GM18508 (cell line): ENCODE measurements around the gene SRSF5.

Experiments used
- ATAC-seq: cut with Tn5 transposase; IDR thresholded peaks from one replicate; pipeline ENCODE4 v1.9.1; 2021; ENCODE audit warnings: moderate number of reproducible peaks; ENCODE audit not compliant: insufficient read depth, unreplicated experiment

SRSF5 gene

GRCh38 chr14:69769623-69770022 is 2.7 kb downstream of the SRSF5 start:
- ATAC-seq, result no peak

- ATAC-seq, result no peak
These were observed 3.6 kb downstream of the SRSF5 start for GRCh38 chr14:69770559-69770958.

GRCh38 chr14:69771136-69771535 is 4.2 kb downstream of the SRSF5 start:
- ATAC-seq, result no peak

GRCh38 chr14:69772082-69773017 is 5.4 kb downstream of the SRSF5 start:
- no peak for ATAC-seq

- ATAC-seq, result no peak
These were observed 6.8 kb downstream of the SRSF5 start for GRCh38 chr14:69773571-69774276.

GRCh38 chr14:69775012-69775411 is 8.1 kb downstream of the SRSF5 start:
- ATAC-seq, result no peak

GRCh38 chr14:69776875-69777453 is 10.0 kb downstream of the SRSF5 start:
- no peak for ATAC-seq

GRCh38 chr14:69779088-69779487 is 12.1 kb downstream of the SRSF5 start:
- ATAC-seq, result no peak

GRCh38 chr14:69780092-69780491 is 13.2 kb downstream of the SRSF5 start:
- no peak for ATAC-seq

GRCh38 chr14:69780952-69781351 is 14.0 kb downstream of the SRSF5 start:
- no peak for ATAC-seq

- ATAC-seq, result no peak
These were observed 18.0 kb downstream of the SRSF5 start for GRCh38 chr14:69784942-69785341.

GRCh38 chr14:69786603-69787002 is 19.7 kb downstream of the SRSF5 start:
- no peak for ATAC-seq

GRCh38 chr14:69789118-69789640 is 22.2 kb downstream of the SRSF5 start:
- ATAC-seq, result no peak

GRCh38 chr14:69792887-69793421 is 26.0 kb downstream of the SRSF5 start:
- ATAC-seq, result no peak

- ATAC-seq, result no peak
These were observed 27.8 kb downstream of the SRSF5 start for GRCh38 chr14:69794791-69795190.

GRCh38 chr14:69795691-69796090 is 28.7 kb downstream of the SRSF5 start:
- ATAC-seq, result no peak

GRCh38 chr14:69796797-69797500 is 30.0 kb downstream of the SRSF5 start, which contains the start of gene SLC10A1:
Gene SLC10A1, minus strand, starts transcription at chr14:69797241. Its CDS starts 86 bp downstream, at chr14:69797155.
- no peak for ATAC-seq

GRCh38 chr14:69797573-69798338 is 30.8 kb downstream of the SRSF5 start:
- ATAC-seq, result no peak

- no peak for ATAC-seq
These were observed 31.4 kb downstream of the SRSF5 start for GRCh38 chr14:69798339-69798735.
